HCT116 (cell line): ENCODE data around the gene RAB3GAP2. TPM values are rescaled to one million over a fixed set of nuclear protein-coding genes. Genes with fewer than 3 reads are reported as not detected.

ENCODE experiments used
- ATAC-seq: fragments of 200-7000 bp; cut with Tn5 transposase; 2 replicates; pipeline ENCODE4 v1.9.1; 2020; ENCODE audit warnings: mild to moderate bottlenecking, moderate library complexity
- BruUV-seq: library from RNA; stranded (reverse); fragments of 400-500 nt; replicated peaks from 2 replicates; lab custom pipeline; 2021; lab: Mats Ljungman, UMichigan
- CTCF ChIA-PET: fragments of 300-600 bp; sonication (Branson Sonifier 250); formaldehyde crosslinking; loops from one replicate; lab custom pipeline; 2021; ENCODE audit warnings: antibody characterized with exemption; lab: Charles Lee
- POLR2A ChIA-PET: fragments of 300-600, 350-600 bp; sonication (Branson Sonifier 250); formaldehyde crosslinking; loops from one replicate; lab custom pipeline; 2021; ENCODE audit warnings: antibody characterized with exemption; lab: Charles Lee
- RAD21 ChIA-PET, 2 experiments: fragments of 300-600 bp; sonication (Branson Sonifier 250); formaldehyde crosslinking; loops; one replicate each; lab custom pipeline; 2023; ENCODE audit warnings: low total read pairs in 2 of 2; ENCODE audit not compliant: uncharacterized antibody in 2 of 2, unreplicated experiment in 2 of 2, low non-redundant PET in 1 of 2; lab: Charles Lee
- DNase-seq: peaks from one replicate; pipeline ENCODE4 v3.0.0-alpha.2; 2010; ENCODE audit warnings: low read depth, low spot score
- H2AFZ ChIP-seq: fragments of 200-600 bp; shearing (Covaris generic), sonication (generic); 2 replicates; pipeline ENCODE4 v1.6.1; 2017; ENCODE audit warnings: low read depth, mixed run types, mixed read lengths, antibody characterized with exemption, low read length; ENCODE audit not compliant: poor library complexity, severe bottlenecking
- H3K27ac ChIP-seq: 2 replicates; pipeline ENCODE4 v1.5.1; 2012; ENCODE audit warnings: low read depth, low read length
- H3K27me3 ChIP-seq: fragments of 200-600 bp; sonication (generic); 2 replicates; pipeline ENCODE4 v1.6.1; 2016; ENCODE audit warnings: mixed run types, low read length, mixed read lengths; ENCODE audit not compliant: insufficient read depth
- H3K36me3 ChIP-seq, 2 experiments: fragments of 200-500 bp in 1 of 2; fragments of 200-600 bp in 1 of 2; sonication (Bioruptor generic) in 1 of 2; sonication (generic) in 1 of 2; 2 replicates each; pipeline versions ENCODE4 v1.5.1 to v1.6.1; 2014 to 2016; ENCODE audit warnings: low read length in 2 of 2, inconsistent platforms in 1 of 2, mixed read lengths in 1 of 2, mixed run types in 1 of 2; ENCODE audit not compliant: insufficient read depth in 2 of 2, control insufficient read depth in 1 of 2
- H3K4me1 ChIP-seq, 2 experiments: fragments of 200-600 bp in 1 of 2; sonication (generic) in 1 of 2; 2 replicates each; pipeline versions ENCODE4 v1.5.1 to v1.6.1; 2012 to 2017; ENCODE audit warnings: low read length in 2 of 2, inconsistent platforms in 1 of 2, mild to moderate bottlenecking in 1 of 2, mixed read lengths in 1 of 2, mixed run types in 1 of 2, moderate library complexity in 1 of 2; ENCODE audit not compliant: insufficient read depth in 2 of 2, control insufficient read depth in 1 of 2
- H3K4me2 ChIP-seq: fragments of 200-600 bp; sonication (generic); 2 replicates; pipeline ENCODE4 v1.6.1; 2017; ENCODE audit warnings: mixed run types, low read length, mixed read lengths
- H3K4me3 ChIP-seq, 2 experiments: fragments of 200-600 bp in 1 of 2; sonication (generic) in 1 of 2; replicated peaks in 1 of 2; 2 replicates each; pipeline ENCODE4 v1.5.1; 2011 to 2016; ENCODE audit warnings: low read length in 2 of 2, control low read depth in 1 of 2, low read depth in 1 of 2, mild to moderate bottlenecking in 1 of 2, mixed read lengths in 1 of 2, mixed run types in 1 of 2
- H3K79me2 ChIP-seq: fragments of 200-600 bp; sonication (generic); 2 replicates; pipeline ENCODE4 v1.6.1; 2017; ENCODE audit warnings: mild to moderate bottlenecking, mixed run types, low read length, moderate library complexity, mixed read lengths; ENCODE audit not compliant: insufficient read depth
- H3K9ac ChIP-seq: fragments of 200-600 bp; sonication (generic); 2 replicates; pipeline ENCODE4 v1.6.1; 2016; ENCODE audit warnings: low read length, mixed read lengths
- H3K9me2 ChIP-seq: fragments of 200-600 bp; sonication (generic), shearing (Covaris generic); 2 replicates; pipeline ENCODE4 v1.6.1; 2017; ENCODE audit warnings: mixed run types, mild to moderate bottlenecking, moderate library complexity; ENCODE audit not compliant: insufficient read depth
- H3K9me3 ChIP-seq, 2 experiments: fragments of 200-500 bp in 1 of 2; fragments of 200-600 bp in 1 of 2; sonication (Bioruptor generic) in 1 of 2; sonication (generic) in 1 of 2; 2 replicates each; pipeline ENCODE4 v1.6.1; 2014 to 2017; ENCODE audit warnings: low read length in 2 of 2, mixed read lengths in 2 of 2, inconsistent platforms in 1 of 2, low read depth in 1 of 2, mild to moderate bottlenecking in 1 of 2, mixed run types in 1 of 2, moderate library complexity in 1 of 2; ENCODE audit not compliant: control insufficient read depth in 1 of 2, insufficient read depth in 1 of 2
- H4K20me1 ChIP-seq: fragments of 200-600 bp; sonication (generic), shearing (Covaris generic); 2 replicates; pipeline ENCODE4 v1.6.1; 2017; ENCODE audit warnings: mixed run types, mild to moderate bottlenecking, moderate library complexity; ENCODE audit not compliant: insufficient read depth
- CBX3 ChIP-seq: IDR thresholded peaks from 2 replicates; pipeline ENCODE4 v1.6.1; 2012; ENCODE audit warnings: low read depth
- CEBPB ChIP-seq: IDR thresholded peaks from 2 replicates; pipeline ENCODE4 v1.6.1; 2012; ENCODE audit warnings: low read depth
- CTCF ChIP-seq, 3 experiments: fragments of 200-600 bp in 1 of 3; sonication (generic) in 1 of 3; IDR thresholded peaks in 2 of 3; conservative IDR thresholded peaks in 1 of 3; 2 replicates each; pipeline ENCODE4 v1.5.1; 2012 to 2017; ENCODE audit warnings: low read depth in 2 of 3, low read length in 2 of 3, antibody characterized with exemption in 1 of 3, borderline replicate concordance in 1 of 3, control low read depth in 1 of 3, mild to moderate bottlenecking in 1 of 3, mixed read lengths in 1 of 3, mixed run types in 1 of 3, moderate library complexity in 1 of 3; ENCODE audit not compliant: insufficient read depth in 1 of 3
- EGR1 ChIP-seq: IDR thresholded peaks from 2 replicates; pipeline ENCODE4 v1.6.1; 2012; ENCODE audit warnings: low read depth
- ELF1 ChIP-seq: IDR thresholded peaks from 2 replicates; pipeline ENCODE4 v1.6.1; 2012; ENCODE audit warnings: low read depth, borderline replicate concordance
- EZH2phosphoT487 ChIP-seq: fragments of 200-600 bp; IDR thresholded peaks from 2 replicates; pipeline ENCODE4 v1.6.1; 2018; ENCODE audit warnings: antibody characterized with exemption, borderline replicate concordance
- FOSL1 ChIP-seq: IDR thresholded peaks from 2 replicates; pipeline ENCODE4 v1.6.1; 2012; ENCODE audit warnings: low read depth
- JUND ChIP-seq: IDR thresholded peaks from 2 replicates; pipeline ENCODE4 v1.6.1; 2012
- POLR2A ChIP-seq: IDR thresholded peaks from 2 replicates; pipeline ENCODE4 v1.7.0; 2011; ENCODE audit warnings: borderline replicate concordance; ENCODE audit not compliant: insufficient read depth, insufficient read length; ENCODE audit errors: extremely low read depth
- POLR2AphosphoS5 ChIP-seq: IDR thresholded peaks from 2 replicates; pipeline ENCODE4 v1.6.1; 2011; ENCODE audit warnings: mild to moderate bottlenecking, low read depth, low read length, moderate library complexity
- SP1 ChIP-seq: IDR thresholded peaks from 2 replicates; pipeline ENCODE4 v1.6.1; 2012; ENCODE audit warnings: low read depth
- SRF ChIP-seq: IDR thresholded peaks from 2 replicates; pipeline ENCODE4 v1.6.1; 2012; ENCODE audit warnings: low read depth
- TCF7L2 ChIP-seq: IDR thresholded peaks from 2 replicates; pipeline ENCODE4 v1.7.0; 2011; ENCODE audit warnings: borderline replicate concordance, inconsistent platforms; ENCODE audit not compliant: insufficient read depth, insufficient read length; ENCODE audit errors: extremely low read depth
- YY1 ChIP-seq: IDR thresholded peaks from 2 replicates; pipeline ENCODE4 v1.6.1; 2011; ENCODE audit warnings: low read length, low read depth, moderate library complexity, mild to moderate bottlenecking; ENCODE audit not compliant: insufficient replicate concordance; ENCODE audit errors: extremely low read depth
- ZBTB33 ChIP-seq: IDR thresholded peaks from 2 replicates; pipeline ENCODE4 v1.6.1; 2011; ENCODE audit warnings: mild to moderate bottlenecking, low read length, moderate library complexity; ENCODE audit not compliant: insufficient replicate concordance; ENCODE audit errors: extremely low read depth
- ZFX ChIP-seq: fragments of 450-650 bp; IDR thresholded peaks from 2 replicates; pipeline ENCODE4 v1.6.1; 2017
- intact Hi-C: fragments of 100-400 bp; cut with micrococcal nuclease; formaldehyde crosslinking; loops from 2 replicates; pipeline ENCODE4 v1.10.0; 2022
- total RNA-seq: library from RNA; stranded (reverse); gene quantifications from one replicate; pipeline ENCODE4 v1.2.1, GENCODE V29; 2021; ENCODE audit not compliant: unreplicated experiment
- TF ChIP-seq, protein P1 (sequence below): IDR thresholded peaks from 2 replicates; pipeline ENCODE4 v1.6.1; 2012

RAB3GAP2 gene
- total RNA-seq, 1 experiment from 2014 or later, result 32.5 TPM

DNA sequence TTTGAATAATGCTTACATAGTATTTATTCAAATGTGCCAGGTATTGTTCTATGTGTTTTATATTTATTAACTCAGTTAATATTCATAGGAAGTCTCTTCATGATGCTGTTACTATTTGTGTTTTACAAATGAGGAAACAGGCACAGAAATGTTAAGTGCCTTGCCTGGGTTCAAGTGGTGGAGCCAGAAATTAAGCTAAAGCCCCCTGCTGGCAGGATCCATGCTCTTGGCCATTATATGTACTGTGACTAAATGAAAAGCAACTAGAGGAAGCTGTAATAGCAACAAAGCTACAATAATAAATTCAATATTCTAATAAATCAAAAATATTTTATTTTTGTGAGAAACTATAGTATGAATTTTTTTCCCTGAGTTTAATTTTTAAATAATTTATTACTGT is 148.4 kb downstream of the RAB3GAP2 start:
- no peaks in the 10 kb centered on the region for H3K4me1 ChIP-seq
- H2AFZ ChIP-seq, result no peak overlapping the region
- POLR2A ChIA-PET, result no interaction called here
- H3K27ac ChIP-seq, result no peak overlapping the region
- H3K4me3 ChIP-seq, result no peak overlapping the region
- H3K27me3 ChIP-seq, result no peaks in the 10 kb centered on the region
- H3K9ac ChIP-seq, result no peak overlapping the region
- peak; percentile 7 for DNase-seq
- peaks cover 10 to 11% of the 10 kb centered on the region in 2 experiments; a peak in 2 of 4 replicates for H3K36me3 ChIP-seq
- peaks cover 14% of the 10 kb centered on the region for H3K79me2 ChIP-seq
- no peaks in the 10 kb centered on the region for H3K9me3 ChIP-seq
- TF ChIP-seq SRF (no peak), CTCF (IDR thresholded peaks at IDR 0.05 in 2 of 3, conservative IDR thresholded peaks at IDR 0.05 in 1 of 3; ENCODE audit: borderline replicate concordance in 1 of 3, insufficient read depth in 1 of 3, low read depth in 2 of 3, low read length in 2 of 3) (peak; percentile 25 to 62 (median 61); a peak in 4 of 6 replicates)
- TF ChIP-seq, all 23 proteins: peak for 1
- RAD21 ChIA-PET, result interaction anchor here in 1 of 2 experiments (0.7 kb wide), 1 partner anchor 54 kb away, joined by 4 read pairs; no protein-coding TSS in a partner anchor
- no TSS peak for BruUV-seq
- intact Hi-C loops, result loop anchor here (10.0 kb wide), 2 partner anchors 249 to 289 kb away; no protein-coding TSS in a partner anchor
- Histone ChIP-seq H3K9me2 (no peaks in the 10 kb centered on the region), H3K4me2 (no peak overlapping the region), H4K20me1 (no peaks in the 10 kb centered on the region; the same call in 1 of the 2 replicates)
- ATAC-seq, result peak; percentile 76
- CTCF ChIA-PET, result interaction anchor here (0.6 to 2.2 kb wide), 9 partner anchors 9 to 137 kb away, joined by 3 to 15 read pairs (median 3); partner anchors contain the start of gene BPNT1

GRCh38 chr1:220123066-220123465 is 149.2 kb downstream of the RAB3GAP2 start:
- ATAC-seq (no peak), DNase-seq (no peak)
- ChIA-PET CTCF (interaction anchor here (2.2 kb wide), 1 partner anchor 11 kb away, joined by 15 read pairs; no protein-coding TSS in a partner anchor), POLR2A (no interaction called here), RAD21 (no interaction called here)
- H3K4me2 ChIP-seq, result no peak overlapping the region
- H4K20me1 ChIP-seq, result no peaks in the 10 kb centered on the region; the same call in 1 of the 2 replicates
- H3K4me3 ChIP-seq, result no peak overlapping the region
- BruUV-seq, result no TSS peak
- intact Hi-C loops, result loop anchor here (10.0 kb wide), 2 partner anchors 248 to 288 kb away; no protein-coding TSS in a partner anchor
- no peak overlapping the region for H3K9ac ChIP-seq
- H3K36me3 ChIP-seq, result peaks cover 10 to 11% of the 10 kb centered on the region in 2 experiments; a peak in 2 of 4 replicates
- no peak overlapping the region for H3K27ac ChIP-seq
- no peaks in the 10 kb centered on the region for H3K27me3 ChIP-seq
- H3K79me2 ChIP-seq, result peaks cover 14% of the 10 kb centered on the region
- no peaks in the 10 kb centered on the region for H3K9me2 ChIP-seq
- no peaks in the 10 kb centered on the region for H3K9me3 ChIP-seq
- H3K4me1 ChIP-seq, result no peaks in the 10 kb centered on the region
- H2AFZ ChIP-seq, result no peak overlapping the region
- TF ChIP-seq CEBPB (no peak), POLR2A (no peak), JUND (no peak), ZBTB33 (no peak), CBX3 (no peak), POLR2AphosphoS5 (no peak), TCF7L2 (no peak), FOSL1 (no peak), ZFX (no peak), SP1 (no peak), EGR1 (no peak), EZH2phosphoT487 (no peak), YY1 (no peak), SRF (no peak), ELF1 (no peak)
- TF ChIP-seq, protein P1, sequence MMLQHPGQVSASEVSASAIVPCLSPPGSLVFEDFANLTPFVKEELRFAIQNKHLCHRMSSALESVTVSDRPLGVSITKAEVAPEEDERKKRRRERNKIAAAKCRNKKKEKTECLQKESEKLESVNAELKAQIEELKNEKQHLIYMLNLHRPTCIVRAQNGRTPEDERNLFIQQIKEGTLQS, result no peak
